K562 (cell line): Measurements from ENCODE around the gene PTK7. TPM values are rescaled to one million over a fixed set of nuclear protein-coding genes. Genes with fewer than 3 reads are reported as not detected.

Experiments
- ATAC-seq: fragments of 200-7000 bp; cut with Tn5 transposase; 3 replicates; pipeline ENCODE4 v1.9.1; 2020; ENCODE audit warnings: moderate library complexity
- BruUV-seq: library from RNA; stranded (reverse); fragments of 400-500 nt; replicated peaks from 2 replicates; lab custom pipeline; 2021; lab: Mats Ljungman, UMichigan
- CTCF ChIA-PET: fragments of 300-600 bp; formaldehyde crosslinking; extraction: SDS; loops from one replicate; lab custom pipeline; 2021; ENCODE audit warnings: low intra/inter-chr PET ratio; lab: Yijun Ruan, JAX
- POLR2A ChIA-PET: fragments of 300-600, 350-650 bp; sonication (Branson Sonifier 250); formaldehyde crosslinking; extraction: SDS; loops from one replicate; lab custom pipeline; 2021; ENCODE audit warnings: antibody characterized with exemption, inconsistent platforms; lab: Yijun Ruan, JAX
- DNase-seq, 4 experiments: peaks; one replicate each; pipeline versions ENCODE4 v3.0.0 to v3.0.0-alpha.2; 2011 to 2018; ENCODE audit warnings: low spot score in 3 of 4, mixed read lengths in 3 of 4; ENCODE audit errors: extremely low read depth in 1 of 4
- FAIRE-seq: peaks from 2 replicates; lab custom pipeline; 2011; peaks lifted over from hg19 to GRCh38; lab: Jason Lieb, UNC
- H2AFZ ChIP-seq: 2 replicates; pipeline ENCODE4 v1.6.0; 2011; ENCODE audit warnings: low read depth, low read length, control low read depth, inconsistent platforms
- H3K27ac ChIP-seq: fragments of 200-600 bp; 3 replicates; pipeline ENCODE4 v1.8.0; 2011; ENCODE audit warnings: low read depth, mild to moderate bottlenecking, control low read depth, inconsistent platforms, low read length, moderate library complexity, mixed read lengths; ENCODE audit errors: extremely low read depth
- H3K27me3 ChIP-seq, 2 experiments: fragments of 300-600 bp in 1 of 2; 2 replicates in 1 of 2; 3 replicates in 1 of 2; pipeline versions ENCODE4 v1.6.0 to v1.8.0; 2011; ENCODE audit warnings: inconsistent platforms in 2 of 2, low read length in 2 of 2, mild to moderate bottlenecking in 1 of 2, mixed read lengths in 1 of 2, moderate library complexity in 1 of 2; ENCODE audit not compliant: control insufficient read depth in 2 of 2, insufficient read depth in 2 of 2
- H3K36me3 ChIP-seq: fragments of 300-600 bp; 3 replicates; pipeline ENCODE4 v1.8.0; 2011; ENCODE audit warnings: mild to moderate bottlenecking, low read length, inconsistent platforms; ENCODE audit not compliant: control insufficient read depth, insufficient read depth
- H3K4me1 ChIP-seq, 2 experiments: fragments of 200-600 bp in 1 of 2; replicated peaks in 1 of 2; 2 replicates in 1 of 2; 3 replicates in 1 of 2; pipeline versions ENCODE4 v1.5.1 to v1.8.0; 2011; ENCODE audit warnings: inconsistent platforms in 2 of 2, low read length in 2 of 2, mild to moderate bottlenecking in 1 of 2, mixed read lengths in 1 of 2, moderate library complexity in 1 of 2; ENCODE audit not compliant: control insufficient read depth in 2 of 2, insufficient read depth in 2 of 2
- H3K4me2 ChIP-seq: 2 replicates; pipeline ENCODE4 v1.6.1; 2011; ENCODE audit warnings: low read length, control low read depth, inconsistent platforms, mixed read lengths; ENCODE audit not compliant: insufficient read depth
- H3K4me3 ChIP-seq: fragments of 200-600 bp; sonication (generic), shearing (Covaris generic); 2 replicates; pipeline ENCODE4 v1.5.1; 2016; ENCODE audit warnings: control low read depth, inconsistent platforms
- H3K79me2 ChIP-seq: fragments of 200-600 bp; 3 replicates; pipeline ENCODE4 v1.8.0; 2011; ENCODE audit warnings: low read length, inconsistent platforms; ENCODE audit not compliant: control insufficient read depth, insufficient read depth
- H3K9ac ChIP-seq, 2 experiments: 2 replicates each; pipeline versions ENCODE4 v1.6.0 to v1.6.1; 2011; ENCODE audit warnings: low read depth in 2 of 2, low read length in 2 of 2, control low read depth in 1 of 2, inconsistent platforms in 1 of 2, mild to moderate bottlenecking in 1 of 2, mixed read lengths in 1 of 2; ENCODE audit not compliant: insufficient read depth in 1 of 2
- H3K9me1 ChIP-seq: one replicate; pipeline ENCODE4 v1.6.0; 2011; ENCODE audit warnings: inconsistent platforms, mild to moderate bottlenecking, low read length, moderate library complexity; ENCODE audit not compliant: control insufficient read depth, insufficient read depth
- H3K9me3 ChIP-seq: replicated peaks from 2 replicates; pipeline ENCODE4 v1.5.1; 2011; ENCODE audit warnings: low read depth, low read length, inconsistent platforms; ENCODE audit not compliant: control insufficient read depth, insufficient read depth
- H4K20me1 ChIP-seq: replicated peaks from 2 replicates; pipeline ENCODE4 v1.6.1; 2011; ENCODE audit warnings: low read length, inconsistent platforms, mixed read lengths; ENCODE audit not compliant: control insufficient read depth, insufficient read depth
- ATF3 ChIP-seq, 2 experiments: fragments of 450-650 bp in 1 of 2; sonication (generic) in 1 of 2; formaldehyde crosslinking in 1 of 2; IDR thresholded peaks in 1 of 2; conservative IDR thresholded peaks in 1 of 2; 2 replicates each; pipeline versions ENCODE4 v1.6.1 to v1.8.1; 2016 to 2023; ENCODE audit warnings: mild to moderate bottlenecking in 2 of 2, moderate library complexity in 2 of 2, inconsistent platforms in 1 of 2, missing genetic modification reagents in 1 of 2
- POLR2G ChIP-seq: fragments of 200-400 bp; formaldehyde crosslinking; IDR thresholded peaks from 2 replicates; pipeline ENCODE4 v1.6.1; 2017; ENCODE audit warnings: low read depth, mild to moderate bottlenecking, antibody characterized with exemption, low read length, moderate library complexity
- RBFOX2 ChIP-seq: fragments of 200-400 bp; formaldehyde crosslinking; IDR thresholded peaks from 2 replicates; pipeline ENCODE4 v1.6.1; 2017; ENCODE audit warnings: low read depth, mild to moderate bottlenecking, low read length, moderate library complexity
- RBM22 ChIP-seq: fragments of 200-400 bp; formaldehyde crosslinking; IDR thresholded peaks from 2 replicates; pipeline ENCODE4 v1.6.1; 2018; ENCODE audit warnings: low read length, low read depth; ENCODE audit not compliant: poor library complexity, severe bottlenecking
- WGBS: fragments of 100-300 bp; shearing (Covaris generic); methylation state at CpG from one replicate; pipeline ENCODE4 v1.1.6; 2016; ENCODE audit warnings: low coverage, mixed read lengths; ENCODE audit not compliant: insufficient coverage; ENCODE audit errors: missing lambda C conversion rate; 5-methylcytosine and 5-hydroxymethylcytosine counted together
- in situ Hi-C: fragments of 300-500 bp; cut with MboI; formaldehyde crosslinking; loops from 4 replicates; pipeline ENCODE4 v1.15.0; 2018; ENCODE audit warnings: inconsistent platforms, mixed read lengths
- intact Hi-C: fragments of 100-400 bp; cut with micrococcal nuclease; formaldehyde crosslinking; loops from 2 replicates; pipeline ENCODE4 v1.14.2; 2022
- polyA plus RNA-seq, 8 experiments: library from polyadenylated mRNA; depleted of rRNA in 4 of 8; stranded (reverse) in 5 of 8; unstranded in 3 of 8; fragments of >200 nt; fragmentation: Nextera tagmentation in 2 of 8; fragmentation: Illumina TruSeq in 1 of 8; extraction: Ambion mirVana in 2 of 8; extraction: Trizol in 1 of 8; gene quantifications; 2 replicates each; pipeline versions ENCODE4 v1.2.1 to v1.2.3, GENCODE V29; 2011 to 2014; ENCODE audit warnings: inconsistent platforms in 1 of 8, missing spikeins in 1 of 8
- total RNA-seq, 7 experiments: library from RNA; depleted of rRNA in 6 of 7; stranded (reverse); fragments of >200 nt in 6 of 7; fragmentation: Illumina TruSeq in 2 of 7; extraction: Trizol in 2 of 7; gene quantifications; 2 replicates each; pipeline versions ENCODE4 v1.2.1 to v1.2.3, GENCODE V29; 2011 to 2021; ENCODE audit warnings: low replicate concordance in 1 of 7

Gene PTK7
- total and polyA plus RNA-seq, 9 of the 15 experiments (the other 6 are each of a cell fraction or from before 2014, with no cell fraction given) = 0.20 to 6.8 (median 4.2) TPM

DNA sequence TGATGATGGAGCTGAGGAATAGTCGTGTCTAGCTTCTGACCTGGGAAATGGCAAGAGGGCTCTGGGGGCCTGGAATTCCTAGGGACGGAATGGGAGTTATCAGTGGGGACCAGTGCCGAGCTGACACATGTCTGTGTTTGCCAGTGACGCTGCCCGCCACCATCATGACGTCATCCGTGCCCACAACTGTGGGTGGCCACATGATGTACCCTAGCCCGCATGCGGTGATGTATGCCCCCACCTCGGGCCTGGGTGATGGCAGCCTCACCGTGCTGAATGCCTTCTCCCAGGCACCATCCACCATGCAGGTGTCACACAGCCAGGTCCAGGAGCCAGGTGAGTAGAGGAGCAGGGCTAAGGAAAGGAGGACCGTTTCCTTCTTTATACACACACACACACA is 102.0 kb downstream of the PTK7 start:
- H2AFZ ChIP-seq = no peak overlapping the region
- peaks cover 6% of the 10 kb centered on the region for H3K9me1 ChIP-seq
- H3K27ac ChIP-seq = no peak overlapping the region
- FAIRE-seq = no peak
- ChIA-PET CTCF (no interaction called here), POLR2A (interaction anchor here (0.7 to 1.5 kb wide), 2 partner anchors 10 to 35 kb away, joined by 3 read pairs; no protein-coding TSS in a partner anchor)
- H3K27me3 ChIP-seq = no peaks in the 10 kb centered on the region
- H3K9me3 ChIP-seq = no peaks in the 10 kb centered on the region
- intact Hi-C loops = no loop called here
- BruUV-seq = no TSS peak
- H3K79me2 ChIP-seq = peaks cover 39% of the 10 kb centered on the region
- DNase-seq = no peak
- no peak overlapping the region for H3K9ac ChIP-seq
- peaks cover 45 to 57% of the 10 kb centered on the region in 2 experiments for H3K4me1 ChIP-seq
- TF ChIP-seq ATF3 (IDR thresholded peaks at IDR 0.05) (peak; percentile 24; the same call in 1 of the 2 replicates), ATF3 (CRISPR knock-in tag; conservative IDR thresholded peaks at IDR 0.05) (no peak), RBM22 (no peak), POLR2G (peak; percentile 56; the same call in 1 of the 2 replicates), RBFOX2 (peak; percentile 60)
- H4K20me1 ChIP-seq = peaks cover 21% of the 10 kb centered on the region
- no peak overlapping the region for H3K4me2 ChIP-seq
- 94% methylated on average over 11 of the region's 12 CpGs for WGBS
- H3K4me3 ChIP-seq = no peak overlapping the region
- in situ Hi-C loops = no loop called here
- ATAC-seq = no peak
- H3K36me3 ChIP-seq = peaks cover 66% of the 10 kb centered on the region
